Gastroesophageal sphincter (tissue), 3 donors: Measurements from ENCODE around the gene BLTP1.

ENCODE experiments used
- CTCF ChIP-seq, 4 experiments: fragments of 200-600 bp in 2 of 4; fragments of 450-650 bp in 2 of 4; sonication (generic) in 1 of 4; IDR thresholded peaks; one replicate each; pipeline ENCODE4 v1.5.1; 2017 to 2019; ENCODE audit warnings: antibody characterized with exemption in 4 of 4, mild to moderate bottlenecking in 2 of 4, moderate library complexity in 2 of 4
- EP300 ChIP-seq: sonication (generic); formaldehyde crosslinking; IDR thresholded peaks from one replicate; pipeline ENCODE4 v1.6.1; 2017; ENCODE audit warnings: antibody characterized with exemption, mild to moderate bottlenecking
- POLR2A ChIP-seq, 2 donors: fragments of 450-650 bp; IDR thresholded peaks; one replicate each; pipeline ENCODE4 v1.6.1; 2017; ENCODE audit warnings: antibody characterized with exemption in 2 of 2, mild to moderate bottlenecking in 2 of 2, moderate library complexity in 1 of 2
- POLR2AphosphoS5 ChIP-seq: sonication (generic); formaldehyde crosslinking; IDR thresholded peaks from one replicate; pipeline ENCODE4 v1.6.1; 2017; ENCODE audit warnings: antibody characterized with exemption

- no peak for TF ChIP-seq POLR2AphosphoS5
- no peak for TF ChIP-seq CTCF (IDR thresholded peaks at IDR 0.05)
- no peak for TF ChIP-seq POLR2A (IDR thresholded peaks at IDR 0.05)
- no peak for TF ChIP-seq EP300
Measured at GRCh38 chr4:122152711-122153226, 638 bp downstream of the BLTP1 start.
